GM23338 (cell line): ENCODE data around the gene IRF3. TPM values are rescaled to one million over a fixed set of nuclear protein-coding genes. Genes with fewer than 3 reads are reported as not detected.

Experiments used
- ATAC-seq: fragments of 200-7000 bp; cut with Tn5 transposase; 3 replicates; pipeline ENCODE4 v1.9.1; 2020
- DNase-seq: peaks from one replicate; pipeline ENCODE4 v3.0.0-alpha.2; 2015; ENCODE audit warnings: low spot score
- H2AFZ ChIP-seq: fragments of 200-600 bp; sonication (generic); 2 replicates; pipeline ENCODE4 v1.8.0; 2016; ENCODE audit warnings: antibody characterized with exemption, mild to moderate bottlenecking, moderate library complexity
- H3F3A ChIP-seq: fragments of 200-600 bp; sonication (generic); replicated peaks from 2 replicates; pipeline ENCODE4 v1.8.0; 2017; ENCODE audit warnings: antibody characterized with exemption, mixed run types, low read depth
- H3K27ac ChIP-seq: fragments of 200-600 bp; sonication (generic); 2 replicates; pipeline ENCODE4 v1.6.1; 2016; ENCODE audit warnings: low read depth
- H3K27me3 ChIP-seq: fragments of 200-600 bp; sonication (generic); 2 replicates; pipeline ENCODE4 v1.8.0; 2016; ENCODE audit warnings: mild to moderate bottlenecking, mixed run types, moderate library complexity; ENCODE audit not compliant: insufficient read depth
- H3K36me3 ChIP-seq: fragments of 200-600 bp; sonication (generic); 2 replicates; pipeline ENCODE4 v1.8.0; 2016; ENCODE audit warnings: mild to moderate bottlenecking; ENCODE audit not compliant: insufficient read depth
- H3K4me1 ChIP-seq: fragments of 200-600 bp; sonication (generic); 2 replicates; pipeline ENCODE4 v1.8.0; 2016; ENCODE audit warnings: mild to moderate bottlenecking, moderate library complexity; ENCODE audit not compliant: insufficient read depth
- H3K4me2 ChIP-seq: fragments of 200-600 bp; sonication (generic); 2 replicates; pipeline ENCODE4 v1.7.1; 2017; ENCODE audit warnings: mixed run types
- H3K4me3 ChIP-seq: fragments of 200-600 bp; sonication (generic); 2 replicates; pipeline ENCODE4 v1.6.1; 2016; ENCODE audit warnings: mixed run types
- H3K79me2 ChIP-seq: fragments of 200-600 bp; sonication (generic); replicated peaks from 2 replicates; pipeline ENCODE4 v1.8.0; 2017; ENCODE audit warnings: mild to moderate bottlenecking; ENCODE audit not compliant: insufficient read depth
- H3K9me2 ChIP-seq: fragments of 200-600 bp; sonication (generic); 2 replicates; pipeline ENCODE4 v1.8.0; 2017; ENCODE audit not compliant: insufficient read depth
- H4K20me1 ChIP-seq: fragments of 200-600 bp; sonication (generic); replicated peaks from 2 replicates; pipeline ENCODE4 v1.8.0; 2017; ENCODE audit warnings: mild to moderate bottlenecking; ENCODE audit not compliant: insufficient read depth
- H3K27ac Mint-ChIP-seq: 2 replicates; pipeline ENCODE4 v1.8.0; 2020; ENCODE audit warnings: inconsistent platforms, mild to moderate bottlenecking, moderate library complexity, mixed read lengths
- H3K27me3 Mint-ChIP-seq: 3 replicates; pipeline ENCODE4 v1.8.0; 2022; ENCODE audit warnings: low read depth, mild to moderate bottlenecking, moderate library complexity, mixed read lengths, inconsistent platforms; ENCODE audit not compliant: insufficient read depth, poor library complexity
- H3K36me3 Mint-ChIP-seq: 3 replicates; pipeline ENCODE4 v1.8.0; 2021; ENCODE audit warnings: low read depth, mild to moderate bottlenecking, inconsistent platforms, moderate library complexity, mixed read lengths
- H3K4me1 Mint-ChIP-seq: 3 replicates; pipeline ENCODE4 v1.8.0; 2020; ENCODE audit warnings: mild to moderate bottlenecking, inconsistent platforms, mixed read lengths
- H3K4me3 Mint-ChIP-seq: 3 replicates; pipeline ENCODE4 v1.8.0; 2021; ENCODE audit warnings: moderate library complexity, mild to moderate bottlenecking, inconsistent platforms, mixed read lengths
- H3K9me3 Mint-ChIP-seq: 3 replicates; pipeline ENCODE4 v1.8.0; 2020; ENCODE audit warnings: moderate library complexity, mild to moderate bottlenecking, inconsistent platforms, mixed read lengths
- CREB1 ChIP-seq: fragments of 250-450 bp; sonication (Bioruptor Pico); IDR thresholded peaks from 2 replicates; pipeline ENCODE4 v1.5.0; 2020; ENCODE audit warnings: low read depth, mild to moderate bottlenecking, moderate library complexity
- CTCF ChIP-seq, 2 experiments: fragments of 200-600 bp in 1 of 2; sonication (generic) in 1 of 2; conservative IDR thresholded peaks; 2 replicates each; pipeline versions ENCODE4 v1.5.1 to v1.6.1; 2016 to 2017; ENCODE audit warnings: antibody characterized with exemption in 2 of 2, low read depth in 2 of 2, mild to moderate bottlenecking in 2 of 2, moderate library complexity in 1 of 2
- ETS1 ChIP-seq: IDR thresholded peaks from 2 replicates; pipeline ENCODE4 v1.6.1; 2016; ENCODE audit warnings: antibody characterized with exemption
- EZH2 ChIP-seq: fragments of 200-600 bp; sonication (generic); IDR thresholded peaks from one replicate; pipeline ENCODE4 v1.8.0; 2017; ENCODE audit warnings: antibody characterized with exemption, mild to moderate bottlenecking, low read depth; ENCODE audit not compliant: unreplicated experiment
- EZH2phosphoT487 ChIP-seq: fragments of 200-600 bp; sonication (generic); IDR thresholded peaks from one replicate; pipeline ENCODE4 v1.8.1; 2018; ENCODE audit warnings: antibody characterized with exemption; ENCODE audit not compliant: unreplicated experiment
- JUNB ChIP-seq: IDR thresholded peaks from one replicate; pipeline ENCODE4 v1.6.1; 2016; ENCODE audit warnings: antibody characterized with exemption; ENCODE audit not compliant: unreplicated experiment
- NANOG ChIP-seq: IDR thresholded peaks from 2 replicates; pipeline ENCODE4 v1.6.1; 2016; ENCODE audit warnings: antibody characterized with exemption, borderline replicate concordance
- POLR2AphosphoS5 ChIP-seq: IDR thresholded peaks from 2 replicates; pipeline ENCODE4 v1.6.1; 2016; ENCODE audit warnings: antibody characterized with exemption, low read depth
- REST ChIP-seq: IDR thresholded peaks from one replicate; pipeline ENCODE4 v1.6.1; 2018; ENCODE audit warnings: antibody characterized with exemption; ENCODE audit not compliant: unreplicated experiment
- STAT1 ChIP-seq: IDR thresholded peaks from one replicate; pipeline ENCODE4 v1.6.1; 2016; ENCODE audit warnings: antibody characterized with exemption; ENCODE audit not compliant: unreplicated experiment
- ZNF114 ChIP-seq: fragments of 250-450 bp; sonication (Bioruptor Pico); IDR thresholded peaks from 2 replicates; pipeline ENCODE4 v1.5.0; 2020; ENCODE audit warnings: mild to moderate bottlenecking, moderate library complexity
- ZNF331 ChIP-seq: fragments of 250-450 bp; sonication (Bioruptor Pico); IDR thresholded peaks from 2 replicates; pipeline ENCODE4 v1.5.0; 2020; ENCODE audit warnings: low read depth, mild to moderate bottlenecking, moderate library complexity
- ZNF462 ChIP-seq: fragments of 250-450 bp; sonication (Bioruptor Pico); IDR thresholded peaks from 2 replicates; pipeline ENCODE4 v1.5.0; 2020; ENCODE audit warnings: mild to moderate bottlenecking, moderate library complexity
- polyA plus RNA-seq: library from polyadenylated mRNA; unstranded; fragments of >200 nt; fragmentation: Nextera tagmentation; extraction: Ambion mirVana; gene quantifications from 2 replicates; pipeline ENCODE4 v1.2.1, GENCODE V29; 2016
- total RNA-seq: library from RNA; depleted of rRNA; stranded (reverse); fragments of >200 nt; shearing (Covaris generic); gene quantifications from 2 replicates; pipeline ENCODE4 v1.2.3, GENCODE V29; 2014

IRF3 gene
- total and polyA plus RNA-seq, 2 experiments from 2014 or later, result 57.4 to 164 TPM

GRCh38 chr19:49631610-49632192 is 34.0 kb downstream of the IRF3 start:
- Histone ChIP-seq H3K4me2 (no peak overlapping the region), H4K20me1 (peaks cover 7% of the 10 kb centered on the region), H3K79me2 (no peaks in the 10 kb centered on the region), H3K27ac (no peak overlapping the region), H2AFZ (no peak overlapping the region), H3K9me2 (no peaks in the 10 kb centered on the region), H3F3A (peaks cover 39% of the 10 kb centered on the region), H3K4me3 (no peak overlapping the region), H3K4me1 (peaks cover 13% of the 10 kb centered on the region; the same call in 1 of the 2 replicates), H3K36me3 (peaks cover 2% of the 10 kb centered on the region; the same call in 1 of the 2 replicates), H3K27me3 (no peaks in the 10 kb centered on the region)
- peaks cover 24% of the 10 kb centered on the region for H3K4me1 Mint-ChIP-seq
- peaks cover 2% of the 10 kb centered on the region; the same call in 1 of the 3 replicates for H3K9me3 Mint-ChIP-seq
- H3K4me3 Mint-ChIP-seq, result no peak overlapping the region
- DNase-seq (no peak), ATAC-seq (no peak)
- H3K27me3 Mint-ChIP-seq, result peaks cover 29% of the 10 kb centered on the region
- peaks cover 20% of the 10 kb centered on the region for H3K36me3 Mint-ChIP-seq
- no peak for TF ChIP-seq JUNB
- TF ChIP-seq CTCF (conservative IDR thresholded peaks at IDR 0.05; ENCODE audit: low read depth in 2 of 2), result no peak
- no peak; the same call in 1 of the 2 replicates for TF ChIP-seq POLR2AphosphoS5
- no peak for TF ChIP-seq ETS1
- TF ChIP-seq ZNF462 (CRISPR knock-in tag), result no peak
- TF ChIP-seq CREB1, result no peak
- TF ChIP-seq ZNF331 (CRISPR knock-in tag), result no peak
- no peak for TF ChIP-seq ZNF114 (CRISPR knock-in tag)
- no peak for TF ChIP-seq NANOG
- no peak for TF ChIP-seq REST
- no peak for TF ChIP-seq EZH2phosphoT487
- no peak for TF ChIP-seq STAT1
- TF ChIP-seq EZH2, result no peak
- H3K27ac Mint-ChIP-seq, result no peak overlapping the region
